HEK293T (cell line): Measurements from ENCODE around the gene LMNB1.

Source experiments
- CTCF ChIA-PET: fragments of 350-600 bp; formaldehyde crosslinking; extraction: SDS; loops from one replicate; lab custom pipeline; 2021; ENCODE audit warnings: antibody characterized with exemption, inconsistent platforms; lab: Yijun Ruan, JAX
- POLR2A ChIA-PET: fragments of 350-600 bp; formaldehyde crosslinking; extraction: SDS; loops from one replicate; lab custom pipeline; 2020; ENCODE audit warnings: antibody characterized with exemption, inconsistent platforms; lab: Yijun Ruan, JAX
- DNase-seq: peaks from one replicate; pipeline ENCODE4 v3.0.0; 2012; ENCODE audit warnings: mixed read lengths; ENCODE audit errors: extremely low spot score
- ARNT ChIP-seq: fragments of 450-650 bp; IDR thresholded peaks from 2 replicates; pipeline ENCODE4 v1.6.1; 2017; ENCODE audit warnings: mild to moderate bottlenecking
- BHLHE40 ChIP-seq: fragments of 450-650 bp; IDR thresholded peaks from 2 replicates; pipeline ENCODE4 v1.6.1; 2016; ENCODE audit warnings: mild to moderate bottlenecking, moderate library complexity, borderline replicate concordance
- CTBP1 ChIP-seq: fragments of 450-650 bp; IDR thresholded peaks from 2 replicates; pipeline ENCODE4 v1.6.1; 2016; ENCODE audit warnings: borderline replicate concordance
- ELF4 ChIP-seq: fragments of 450-650 bp; IDR thresholded peaks from 2 replicates; pipeline ENCODE4 v1.6.1; 2017; ENCODE audit warnings: antibody characterized with exemption
- FOXA1 ChIP-seq: fragments of 450-650 bp; IDR thresholded peaks from 2 replicates; pipeline ENCODE4 v1.6.1; 2016; ENCODE audit warnings: mild to moderate bottlenecking
- FOXK2 ChIP-seq: fragments of 450-650 bp; IDR thresholded peaks from 2 replicates; pipeline ENCODE4 v1.6.1; 2016; ENCODE audit warnings: mild to moderate bottlenecking
- FOXM1 ChIP-seq: fragments of 450-650 bp; IDR thresholded peaks from 2 replicates; pipeline ENCODE4 v1.6.1; 2017; ENCODE audit warnings: mild to moderate bottlenecking, borderline replicate concordance
- HDGF ChIP-seq: fragments of 450-650 bp; IDR thresholded peaks from 2 replicates; pipeline ENCODE4 v1.6.1; 2017; ENCODE audit warnings: antibody characterized with exemption, borderline replicate concordance
- L3MBTL2 ChIP-seq: fragments of 450-650 bp; conservative IDR thresholded peaks from 2 replicates; pipeline ENCODE4 v1.6.1; 2016; ENCODE audit warnings: mild to moderate bottlenecking
- LEF1 ChIP-seq: fragments of 450-650 bp; IDR thresholded peaks from 2 replicates; pipeline ENCODE4 v1.6.1; 2017; ENCODE audit warnings: mild to moderate bottlenecking, borderline replicate concordance
- NFRKB ChIP-seq: fragments of 450-650 bp; IDR thresholded peaks from 2 replicates; pipeline ENCODE4 v1.6.1; 2016; ENCODE audit warnings: mild to moderate bottlenecking, moderate library complexity
- PKNOX1 ChIP-seq: fragments of 450-650 bp; IDR thresholded peaks from 2 replicates; pipeline ENCODE4 v1.6.1; 2016
- SP1 ChIP-seq: fragments of 450-650 bp; IDR thresholded peaks from 2 replicates; pipeline ENCODE4 v1.6.1; 2017
- SUZ12 ChIP-seq: fragments of 450-650 bp; IDR thresholded peaks from 2 replicates; pipeline ENCODE4 v1.6.1; 2016; ENCODE audit warnings: mild to moderate bottlenecking
- TARDBP ChIP-seq: fragments of 450-650 bp; IDR thresholded peaks from 2 replicates; pipeline ENCODE4 v1.6.1; 2016
- ZNF384 ChIP-seq: fragments of 450-650 bp; IDR thresholded peaks from 2 replicates; pipeline ENCODE4 v1.6.1; 2016

Gene LMNB1

GRCh38 chr5:126814721-126815404, 37.9 kb downstream of the LMNB1 start:
- ChIA-PET CTCF (interaction anchor here (0.9 to 2.0 kb wide), 2 partner anchors 9 to 138 kb away, joined by 3 to 4 read pairs; no protein-coding TSS in a partner anchor), POLR2A (interaction anchor here (1.2 kb wide), 1 partner anchor 37 kb away, joined by 4 read pairs; no protein-coding TSS in a partner anchor)
- TF ChIP-seq ZNF384, result no peak
- no peak for TF ChIP-seq NFRKB
- no peak for TF ChIP-seq FOXM1
- no peak for TF ChIP-seq SUZ12
- TF ChIP-seq FOXA1, result no peak
- no peak for DNase-seq

- CTCF ChIA-PET, result no interaction called here
- DNase-seq, result no peak
- no peak for TF ChIP-seq ARNT
- TF ChIP-seq SP1, result no peak
- TF ChIP-seq ELF4, result no peak
- no peak for TF ChIP-seq ZNF384
- POLR2A ChIA-PET, result interaction anchor here (1.2 kb wide), 1 partner anchor 39 kb away, joined by 3 read pairs; no protein-coding TSS in a partner anchor
These were observed 39.7 kb downstream of the LMNB1 start for GRCh38 chr5:126816649-126817048.

GRCh38 chr5:126818736-126819135, 41.8 kb downstream of the LMNB1 start:
- ChIA-PET POLR2A (no interaction called here), CTCF (no interaction called here)

GRCh38 chr5:126819253-126819652, 42.3 kb downstream of the LMNB1 start:
- no peak for DNase-seq
- ChIA-PET CTCF (interaction anchor here (0.6 kb wide), 1 partner anchor 159 kb away, joined by 5 read pairs; no protein-coding TSS in a partner anchor), POLR2A (no interaction called here)
- no peak for TF ChIP-seq FOXA1
- no peak for TF ChIP-seq NFRKB
- no peak for TF ChIP-seq LEF1
- no peak for TF ChIP-seq TARDBP
- TF ChIP-seq PKNOX1, result no peak

More at GRCh38 chr5:126818736-126819135, 41.8 kb downstream of the LMNB1 start:
- DNase-seq, result no peak
- no peak for TF ChIP-seq HDGF

- ChIA-PET CTCF (interaction anchor here (0.6 kb wide), 1 partner anchor 247 kb away, joined by 3 read pairs; no protein-coding TSS in a partner anchor), POLR2A (no interaction called here)
- TF ChIP-seq HDGF (no peak), ZNF384 (no peak), FOXK2 (no peak), ELF4 (no peak), TARDBP (no peak), NFRKB (no peak), SP1 (no peak), SUZ12 (no peak), FOXM1 (no peak), CTBP1 (no peak), LEF1 (no peak), FOXA1 (no peak), L3MBTL2 (no peak), BHLHE40 (no peak), PKNOX1 (no peak), ARNT (no peak)
- DNase-seq, result no peak
These were observed 49.8 kb downstream of the LMNB1 start for GRCh38 chr5:126826619-126827215.

- ChIA-PET CTCF (no interaction called here), POLR2A (no interaction called here)
- no peak for DNase-seq
- no peak for TF ChIP-seq ZNF384
- no peak for TF ChIP-seq ARNT
- TF ChIP-seq FOXK2, result no peak
- no peak for TF ChIP-seq LEF1
- no peak for TF ChIP-seq BHLHE40
- no peak for TF ChIP-seq PKNOX1
- TF ChIP-seq NFRKB, result no peak
- no peak for TF ChIP-seq HDGF
- no peak for TF ChIP-seq L3MBTL2
- TF ChIP-seq FOXA1, result no peak
- TF ChIP-seq TARDBP, result no peak
These were observed 52.2 kb downstream of the LMNB1 start for GRCh38 chr5:126829098-126829497.

- TF ChIP-seq ARNT, result no peak
- TF ChIP-seq NFRKB, result no peak
- no peak for TF ChIP-seq CTBP1
- no peak for TF ChIP-seq ELF4
- TF ChIP-seq FOXA1, result no peak
- TF ChIP-seq LEF1, result no peak
- TF ChIP-seq FOXM1, result no peak
- TF ChIP-seq PKNOX1, result no peak
- TF ChIP-seq HDGF, result no peak
- DNase-seq, result no peak
- ChIA-PET CTCF (no interaction called here), POLR2A (interaction anchor here (1.0 kb wide), 1 partner anchor 53 kb away, joined by 4 read pairs; the partner anchor contains the start of gene LMNB1)
These were observed 53.1 kb downstream of the LMNB1 start for GRCh38 chr5:126830061-126830460.
